ENCODE measurements around the gene SMIM26.

The SMIM26 gene

GRCh38 chr20:18587665-18588573 is 20.7 kb downstream of the SMIM26 start, which contains the start of gene DTD1:
TSS of gene DTD1 (plus strand) at chr20:18588054. CDS start at chr20:18588073, 19 bp downstream.
- peak; percentile 81 to 84 for ATAC-seq

- ATAC-seq: no peak
Observed at GRCh38 chr20:18588574-18588933, 21.3 kb downstream of the SMIM26 start.

GRCh38 chr20:18589941-18590674 is 22.9 kb downstream of the SMIM26 start:
- no peak for ATAC-seq

GRCh38 chr20:18596270-18596669 is 29.0 kb downstream of the SMIM26 start:
- no peak for ATAC-seq

DNA sequence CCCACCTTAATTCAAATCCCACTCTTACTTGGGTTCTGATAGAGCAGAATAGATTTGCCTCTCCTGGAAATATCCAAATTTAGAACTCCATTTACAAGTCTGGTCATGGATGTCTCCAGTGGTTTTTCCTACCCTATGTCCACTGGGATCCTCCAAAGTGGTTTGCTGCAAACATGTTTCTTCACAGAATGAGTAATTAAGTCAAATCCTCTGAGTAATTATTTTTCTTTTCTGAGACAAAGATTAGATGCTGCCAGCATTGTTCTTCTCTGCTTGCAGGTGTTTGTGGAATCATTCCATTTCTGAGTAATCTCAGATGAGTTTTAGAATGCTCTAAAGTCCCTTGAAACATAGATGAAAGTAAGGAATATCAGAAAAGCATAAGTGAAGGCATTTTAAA is 42.5 kb downstream of the SMIM26 start:
- no peak for ATAC-seq

GRCh38 chr20:18611492-18611891 is 44.3 kb downstream of the SMIM26 start:
- no peak for ATAC-seq

GRCh38 chr20:18613553-18613952 is 46.3 kb downstream of the SMIM26 start:
- ATAC-seq: peak; percentile 41 to 51

DNA sequence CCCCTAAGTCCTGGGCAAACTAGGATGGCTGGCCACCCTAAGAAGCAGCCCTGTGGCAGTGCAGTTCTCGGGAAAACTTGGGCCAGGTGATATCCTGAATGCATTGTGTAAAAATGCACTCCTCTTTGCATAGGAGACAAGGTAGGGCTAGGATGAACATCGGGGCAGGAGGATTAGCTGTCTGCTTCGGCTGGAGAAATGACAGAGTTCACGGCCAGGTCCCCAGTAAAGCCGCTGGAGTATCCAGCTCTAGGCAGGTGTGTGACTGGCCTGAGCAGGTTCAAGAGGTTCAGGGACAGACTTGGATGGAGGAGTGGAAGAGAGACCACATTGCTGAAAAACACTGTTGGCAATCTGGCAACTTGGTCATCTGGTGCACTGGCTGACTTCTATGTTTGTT is 47.0 kb downstream of the SMIM26 start:
- ATAC-seq: no peak

DNA sequence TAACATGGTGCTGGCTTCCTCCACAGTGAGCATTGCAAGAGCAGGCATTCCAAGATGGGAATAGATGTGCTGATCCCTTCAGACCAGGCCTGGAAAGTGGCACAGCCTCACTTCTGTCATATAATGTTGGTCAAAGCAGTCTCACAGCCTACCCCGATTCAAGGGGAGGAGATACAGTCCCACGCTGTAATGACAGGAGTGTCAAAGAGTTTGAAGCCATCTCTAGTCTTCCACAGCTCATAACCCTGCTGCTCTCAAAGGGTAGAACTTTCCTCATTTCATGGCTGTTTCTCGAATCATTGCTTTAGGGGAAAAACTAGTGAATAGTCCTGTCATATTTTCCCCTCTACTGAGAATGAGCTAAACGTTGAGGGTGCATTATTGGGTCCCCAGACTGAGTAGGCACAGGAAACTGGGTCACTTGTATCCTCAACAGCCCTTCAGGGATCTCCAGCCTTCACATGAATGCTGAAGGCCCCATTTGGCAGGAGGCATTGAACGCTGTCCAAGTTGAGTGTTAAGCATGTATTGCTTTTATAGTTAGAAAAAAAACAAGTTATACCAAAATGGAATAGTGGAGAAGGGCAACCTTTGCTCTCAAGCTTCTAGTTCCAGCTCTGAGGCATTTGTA is 47.9 kb downstream of the SMIM26 start:
- no peak for ATAC-seq

Data from activated CD4-positive, CD25-positive, alpha-beta regulatory T cell treated with anti-CD3 and anti-CD28 coated beads, Interleukin-2, amount 50 U/mL, for 24 hours (primary cell).